Adrenal gland (tissue), 5 donors: ENCODE data around the gene NAA16.

ENCODE experiments used
- POLR2A ChIP-seq, 2 donors: fragments of 450-650 bp; IDR thresholded peaks; one replicate each; pipeline ENCODE4 v1.6.1; 2017; ENCODE audit warnings: antibody characterized with exemption in 2 of 2, mild to moderate bottlenecking in 2 of 2, moderate library complexity in 1 of 2
- TF ChIP-seq, protein P1 (sequence below), 6 experiments: fragments of 450-650 bp in 4 of 6; fragments of 200-600 bp in 2 of 6; sonication (generic) in 1 of 6; IDR thresholded peaks; 1 replicate in 5 of 6; 2 replicates in 1 of 6; pipeline versions ENCODE4 v1.5.1 to v1.8.0; 2016 to 2021; ENCODE audit warnings: antibody characterized with exemption in 6 of 6, mild to moderate bottlenecking in 2 of 6, moderate library complexity in 1 of 6
- donor health status: DM: no; HTN: no; CAD: no.

DNA sequence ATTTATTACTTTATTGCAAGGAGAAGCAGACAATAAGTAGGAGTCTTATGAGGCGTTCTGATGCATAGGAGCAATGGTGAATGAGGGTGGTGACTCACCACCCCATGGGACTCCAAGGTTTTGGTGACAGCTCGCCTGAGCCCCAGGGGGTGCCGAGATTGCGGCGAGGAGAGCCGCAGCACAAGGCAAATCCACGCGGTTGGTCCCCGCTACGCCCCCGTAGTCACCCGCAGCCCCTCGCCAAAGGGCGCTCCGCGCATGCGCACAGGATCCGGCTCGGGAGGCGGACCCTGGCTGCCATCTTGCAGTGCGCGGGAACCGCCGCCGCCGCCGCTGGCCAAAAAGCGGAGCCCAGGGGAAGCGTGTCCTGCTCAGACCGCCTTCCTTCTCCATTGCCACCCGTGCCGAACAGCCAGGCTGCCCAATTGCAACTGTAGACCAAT lies at the start of gene NAA16:
- TF ChIP-seq, protein P1, sequence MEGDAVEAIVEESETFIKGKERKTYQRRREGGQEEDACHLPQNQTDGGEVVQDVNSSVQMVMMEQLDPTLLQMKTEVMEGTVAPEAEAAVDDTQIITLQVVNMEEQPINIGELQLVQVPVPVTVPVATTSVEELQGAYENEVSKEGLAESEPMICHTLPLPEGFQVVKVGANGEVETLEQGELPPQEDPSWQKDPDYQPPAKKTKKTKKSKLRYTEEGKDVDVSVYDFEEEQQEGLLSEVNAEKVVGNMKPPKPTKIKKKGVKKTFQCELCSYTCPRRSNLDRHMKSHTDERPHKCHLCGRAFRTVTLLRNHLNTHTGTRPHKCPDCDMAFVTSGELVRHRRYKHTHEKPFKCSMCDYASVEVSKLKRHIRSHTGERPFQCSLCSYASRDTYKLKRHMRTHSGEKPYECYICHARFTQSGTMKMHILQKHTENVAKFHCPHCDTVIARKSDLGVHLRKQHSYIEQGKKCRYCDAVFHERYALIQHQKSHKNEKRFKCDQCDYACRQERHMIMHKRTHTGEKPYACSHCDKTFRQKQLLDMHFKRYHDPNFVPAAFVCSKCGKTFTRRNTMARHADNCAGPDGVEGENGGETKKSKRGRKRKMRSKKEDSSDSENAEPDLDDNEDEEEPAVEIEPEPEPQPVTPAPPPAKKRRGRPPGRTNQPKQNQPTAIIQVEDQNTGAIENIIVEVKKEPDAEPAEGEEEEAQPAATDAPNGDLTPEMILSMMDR (IDR thresholded peaks at IDR 0.05) = peak in 1 of 6 experiments; percentile 26
- peak in 1 of 2 donors; percentile 72 for TF ChIP-seq POLR2A (IDR thresholded peaks at IDR 0.05)
